CD4-positive, alpha-beta T cell treated with Interleukin-4 for 1 hour (primary cell): ENCODE results near the gene SERINC3.

Experiments used
- DNase-seq, 2 donors: peaks; one replicate each; pipeline ENCODE4 v3.0.0-alpha.2; 2020 to 2022

Gene SERINC3

DNA sequence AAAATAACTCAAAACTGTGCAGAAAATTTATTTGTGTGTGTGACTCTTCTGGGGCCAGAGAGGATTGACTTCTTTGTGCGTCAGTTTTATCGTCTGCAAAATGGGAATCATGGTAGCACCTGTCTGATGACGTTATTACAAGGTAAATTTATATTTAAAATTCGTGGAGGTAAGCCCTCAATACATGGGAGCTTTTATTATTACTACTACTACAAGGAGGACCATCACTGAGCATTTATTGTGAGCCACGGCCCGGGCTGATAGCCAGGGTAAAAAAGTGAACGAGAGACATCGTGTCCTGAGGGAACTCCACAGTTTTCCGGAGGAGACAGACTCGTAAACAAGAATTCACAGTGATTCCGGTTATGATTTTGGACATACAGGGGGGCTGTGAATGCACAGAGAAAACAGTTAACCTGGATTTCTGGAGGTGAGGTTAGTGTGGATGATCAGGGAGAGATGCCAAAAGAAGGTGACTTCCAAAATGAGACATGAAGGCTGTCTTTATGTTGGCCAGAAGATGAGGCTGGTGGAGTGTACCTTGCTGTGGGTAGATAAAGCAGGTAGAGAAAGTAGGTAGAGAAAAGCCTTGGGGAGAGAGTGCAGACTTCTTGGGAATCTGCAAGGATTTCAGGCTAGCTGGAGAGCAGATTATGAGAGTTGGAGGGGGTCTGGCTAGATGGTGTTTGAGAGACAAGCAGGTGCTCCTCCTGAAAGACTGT is 10.6 kb upstream of the SERINC3 start:
- DNase-seq, result no peak

- DNase-seq, result no peak
Measured at GRCh38 chr20:44528309-44528708, 6.4 kb upstream of the SERINC3 start.

DNA sequence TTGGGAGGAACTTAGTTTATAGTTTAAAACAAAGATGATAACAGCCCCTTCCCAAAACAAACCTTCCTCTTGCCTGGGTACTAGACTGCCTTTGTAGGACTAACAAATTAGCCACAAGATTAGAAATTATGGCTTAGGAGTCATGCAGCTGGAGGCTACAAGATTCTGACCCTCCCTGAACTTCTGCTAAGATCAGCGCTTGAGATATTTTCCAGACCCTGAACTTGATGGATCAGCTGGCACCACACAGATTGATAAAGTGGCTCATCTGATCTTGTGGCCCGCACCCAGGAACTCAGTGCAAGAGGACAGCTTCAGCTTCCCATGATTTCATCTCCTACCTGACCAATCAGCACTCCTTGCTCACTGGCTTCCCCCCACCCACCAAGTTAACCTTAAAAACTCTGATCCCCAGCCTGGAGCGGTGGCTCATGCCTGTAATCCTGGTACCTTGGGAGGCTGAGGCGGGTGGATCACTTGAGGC is 5.9 kb upstream of the SERINC3 start:
- DNase-seq, result no peak

GRCh38 chr20:44526129-44526528 is 4.3 kb upstream of the SERINC3 start:
- no peak for DNase-seq

DNA sequence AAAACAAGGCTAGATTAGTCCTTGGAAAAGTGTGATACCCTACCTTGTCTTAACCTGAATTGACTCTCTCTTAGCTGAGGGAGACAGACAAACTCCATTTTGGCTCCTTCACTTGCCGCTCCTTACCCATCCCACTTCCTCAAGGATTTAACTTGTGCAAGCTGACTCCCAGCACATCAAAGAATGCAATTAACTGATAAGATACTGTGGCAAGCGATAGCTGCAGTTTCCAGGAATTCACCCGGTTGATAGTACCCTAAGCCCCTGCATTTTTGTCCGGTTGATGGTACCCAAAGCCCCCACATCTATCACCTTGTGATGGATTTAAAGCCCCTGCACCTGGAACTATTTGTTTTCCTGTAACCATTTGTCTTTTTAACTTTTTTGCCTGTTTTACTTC is 1.9 kb upstream of the SERINC3 start:
- no peak for DNase-seq

DNA sequence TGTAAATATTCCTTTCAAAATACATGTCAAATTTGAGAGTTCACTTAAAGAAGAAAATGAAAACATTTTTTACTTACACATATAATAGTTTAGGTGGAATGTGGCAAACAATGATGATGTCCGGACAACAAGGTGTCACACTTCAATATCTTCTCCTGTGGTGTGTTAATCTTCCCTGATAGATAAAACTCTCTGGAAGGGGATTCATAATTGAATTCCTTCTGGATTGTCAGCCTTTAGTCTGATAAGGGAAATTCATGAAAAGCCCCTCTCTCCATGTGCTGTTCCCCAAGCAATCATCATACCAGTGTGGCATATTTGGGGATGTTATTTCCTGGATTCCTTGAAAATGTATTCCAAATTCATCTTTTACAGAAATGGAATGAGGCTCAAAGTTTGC is 971 bp upstream of the SERINC3 start:
- no peak for DNase-seq

GRCh38 chr20:44520881-44521280 is 989 bp downstream of the SERINC3 start:
- peak in 1 of 2 donors; percentile 28 for DNase-seq

DNA sequence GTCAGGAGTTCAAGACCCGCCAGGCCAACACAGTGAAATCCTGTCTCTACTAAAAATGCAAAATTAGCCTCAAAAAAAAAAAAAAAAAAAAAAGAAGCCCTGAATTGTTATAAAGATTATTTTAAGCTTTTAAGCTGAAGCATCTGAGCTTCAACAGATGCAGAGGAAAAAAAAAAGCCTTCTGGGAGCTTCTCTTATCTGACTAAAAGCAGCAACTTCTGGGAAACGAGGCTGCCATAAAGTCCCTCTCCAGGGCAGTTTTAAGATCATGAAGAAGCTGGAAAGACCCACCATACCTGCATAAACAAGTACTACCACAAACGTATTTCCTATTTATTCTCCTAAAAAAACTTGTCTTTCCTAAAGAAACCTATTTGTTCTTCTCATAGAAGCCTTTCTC is 3.6 kb downstream of the SERINC3 start:
- no peak for DNase-seq

GRCh38 chr20:44517454-44517853 is 4.4 kb downstream of the SERINC3 start:
- DNase-seq, result no peak

GRCh38 chr20:44516491-44516890 is 5.4 kb downstream of the SERINC3 start:
- no peak for DNase-seq

DNA sequence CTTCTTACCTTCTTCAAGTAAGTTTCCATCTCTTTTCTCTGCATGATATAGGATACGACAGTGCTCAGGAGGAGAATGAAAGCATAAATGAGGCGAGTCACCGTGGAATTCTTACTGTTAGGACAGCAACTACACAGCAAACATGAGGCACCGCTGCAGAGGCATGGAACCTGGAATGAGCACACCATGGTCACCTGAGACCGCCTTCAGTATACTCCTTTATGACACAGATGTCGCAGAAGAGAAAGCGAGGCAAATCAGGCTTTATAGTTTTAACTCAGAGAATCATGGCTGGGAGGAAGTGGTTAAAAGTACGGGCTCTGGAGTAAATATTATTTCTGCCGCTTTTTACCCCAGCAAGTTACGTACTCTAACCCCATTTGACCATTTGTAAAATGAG is 8.0 kb downstream of the SERINC3 start:
- no peak for DNase-seq

- DNase-seq, result no peak
Measured at GRCh38 chr20:44509762-44510161, 12.1 kb downstream of the SERINC3 start.

- no peak for DNase-seq
Measured at GRCh38 chr20:44504402-44505307, 17.2 kb downstream of the SERINC3 start.

GRCh38 chr20:44502968-44503367 is 18.9 kb downstream of the SERINC3 start:
- no peak for DNase-seq

DNA sequence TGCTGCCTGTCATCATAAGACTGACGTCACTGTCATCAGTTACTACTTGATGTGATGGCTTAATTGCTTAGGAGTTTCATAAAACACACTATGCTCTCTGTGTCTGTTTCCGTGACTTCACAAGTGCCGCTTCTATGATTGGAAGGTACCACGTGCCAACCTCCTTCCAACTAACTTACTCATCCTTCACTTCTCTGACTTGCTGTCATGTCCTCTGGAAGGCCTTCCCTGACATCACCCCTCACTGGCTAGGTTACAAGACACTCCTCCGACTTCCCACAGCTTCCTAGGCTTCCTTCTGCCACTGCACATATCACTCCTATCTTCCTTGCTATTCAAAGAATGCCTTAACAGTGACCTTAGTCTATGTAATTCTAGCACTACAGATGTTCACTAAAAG is 20.4 kb downstream of the SERINC3 start:
- no peak for DNase-seq

DNA sequence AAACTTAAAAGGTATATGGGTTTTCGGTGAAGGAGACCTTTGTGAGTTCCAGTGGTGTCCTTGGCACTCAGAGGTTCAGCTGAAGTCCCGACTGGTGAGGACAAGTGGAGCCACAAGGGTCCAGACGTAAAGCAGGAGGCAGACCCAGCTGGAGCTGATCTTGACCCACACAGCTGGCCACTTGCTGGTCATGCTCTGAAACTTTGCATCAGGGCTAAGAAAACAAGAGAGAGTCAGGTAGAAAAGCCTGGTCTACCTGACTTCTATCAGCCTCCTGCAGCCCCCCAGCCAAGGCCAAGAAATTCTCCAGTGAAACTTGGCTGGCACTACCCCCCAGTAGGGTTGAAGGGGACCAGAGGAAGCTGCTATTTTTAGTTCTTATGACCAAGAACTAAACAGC is 21.6 kb downstream of the SERINC3 start:
- DNase-seq, result no peak

DNA sequence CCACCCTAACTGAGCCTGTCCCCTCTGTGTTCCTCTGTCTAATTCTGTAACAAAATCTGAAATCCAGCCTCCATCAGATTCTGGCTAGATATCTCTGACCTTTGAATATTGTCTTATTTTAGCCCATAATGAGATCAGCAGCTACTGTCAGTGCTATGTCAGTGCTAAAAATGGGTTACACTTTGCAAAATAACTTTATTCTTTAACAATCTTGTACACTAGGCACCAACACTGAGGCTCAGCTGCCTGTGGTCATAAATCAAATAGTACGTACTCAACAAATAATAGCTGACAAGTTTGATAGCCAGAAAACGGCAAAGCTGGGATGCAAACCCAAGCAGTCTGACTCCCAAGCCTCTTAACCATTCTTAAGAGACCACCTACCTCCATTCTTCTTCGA is 24.1 kb downstream of the SERINC3 start:
- no peak for DNase-seq

- DNase-seq, result no peak
Measured at GRCh38 chr20:44496976-44497375, 24.9 kb downstream of the SERINC3 start.

DNA sequence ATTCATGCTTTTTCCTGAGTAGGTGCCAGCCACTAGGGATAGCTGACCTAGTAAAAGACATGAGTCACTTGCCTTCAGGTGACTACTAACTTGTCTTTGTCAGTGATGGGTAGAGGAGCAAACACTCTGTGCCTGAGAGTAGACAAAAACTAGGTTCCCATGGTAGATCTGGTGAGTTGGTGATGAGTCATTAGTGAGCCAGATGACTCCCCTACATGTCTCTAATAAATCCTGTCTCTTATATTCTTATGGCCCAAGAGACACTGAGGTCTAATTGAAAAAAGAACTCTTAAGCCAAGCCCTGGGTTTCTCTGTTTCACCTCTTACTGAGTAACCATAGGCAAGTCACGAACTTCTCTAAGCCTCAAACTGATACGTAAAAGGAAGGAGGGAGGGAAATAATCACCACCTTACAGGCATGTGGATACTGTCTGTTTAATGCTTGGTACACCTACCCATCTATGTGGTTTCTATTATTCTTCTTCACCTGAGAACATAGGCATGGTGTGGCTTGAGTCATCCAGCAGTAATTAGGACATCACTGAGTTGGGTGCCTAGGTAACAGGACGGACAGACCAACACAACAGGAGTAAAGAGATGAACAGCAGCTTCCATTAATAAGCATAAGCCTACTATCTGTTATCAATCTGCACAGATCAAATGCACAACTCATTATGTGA is 25.9 kb downstream of the SERINC3 start:
- no peak for DNase-seq

GRCh38 chr20:44495257-44495656 is 26.6 kb downstream of the SERINC3 start:
- no peak for DNase-seq

GRCh38 chr20:44494681-44495080 is 27.2 kb downstream of the SERINC3 start:
- no peak for DNase-seq

DNA sequence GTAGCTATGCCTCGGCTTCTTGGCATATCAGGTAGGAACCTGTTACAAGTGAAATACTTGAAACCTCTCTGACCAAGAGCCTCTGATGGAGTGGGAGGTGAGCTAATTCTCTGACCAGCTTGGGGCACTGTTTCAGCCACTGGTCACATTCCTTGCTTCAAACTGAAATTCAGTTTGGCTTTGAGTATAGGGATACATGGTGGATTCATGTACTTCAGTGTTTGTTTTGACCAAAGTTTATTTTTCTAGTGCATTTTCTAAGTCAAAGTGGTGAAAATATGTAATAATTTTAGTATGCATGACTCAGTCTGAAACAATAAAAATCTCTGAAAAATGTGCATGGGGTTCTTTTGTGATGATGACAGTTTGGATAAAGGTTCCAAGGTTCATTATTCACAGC is 27.6 kb downstream of the SERINC3 start:
- no peak for DNase-seq

DNA sequence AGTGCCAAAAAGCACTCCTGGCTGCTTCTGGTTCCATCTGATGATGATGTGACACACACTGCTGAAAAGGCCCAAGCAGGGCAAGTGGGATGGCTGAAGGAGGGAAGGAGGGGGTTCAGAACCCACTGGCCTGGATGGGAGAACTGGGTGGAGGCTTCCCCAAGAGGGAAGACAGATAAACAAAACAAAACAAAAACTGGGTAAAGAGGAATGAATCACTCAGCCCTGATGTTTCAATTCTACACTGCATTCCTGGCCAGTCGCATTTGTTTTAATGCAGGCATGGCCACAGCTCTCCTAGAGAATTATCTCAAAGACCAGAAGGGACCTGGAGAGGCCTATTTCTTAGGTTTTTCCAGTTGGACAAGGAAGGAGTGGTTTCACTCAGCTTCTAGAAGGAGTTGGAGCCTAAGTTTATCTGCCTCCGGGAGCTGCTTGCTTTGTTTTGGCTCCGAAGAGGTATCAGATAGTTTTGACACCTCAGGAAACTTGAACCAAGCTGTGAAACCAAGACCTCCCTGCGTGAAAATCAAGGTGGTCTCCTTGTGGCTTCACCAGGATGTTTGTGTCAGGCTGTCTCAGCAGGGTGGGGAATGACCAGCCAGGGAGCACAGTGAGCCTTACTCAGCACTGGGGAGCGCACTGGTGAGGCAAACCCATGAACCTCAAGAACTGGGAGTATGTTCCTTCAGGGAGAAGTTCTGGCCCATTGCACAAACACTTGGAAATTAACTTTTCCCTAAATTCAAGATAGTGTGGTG is 30.1 kb downstream of the SERINC3 start:
- no peak for DNase-seq
